A549 (cell line): ENCODE results near the gene TFAP2E.

Experiments
- BHLHE40 ChIP-seq: IDR thresholded peaks from 2 replicates; pipeline ENCODE4 v1.6.1; 2012; ENCODE audit warnings: low read depth, low read length, inconsistent platforms
- CBX8 ChIP-seq: fragments of 200-600 bp; sonication (generic); IDR thresholded peaks from 2 replicates; pipeline ENCODE4 v1.6.1; 2016
- CEBPB ChIP-seq, 2 experiments: fragments of >200 bp in 1 of 2; sonication (Bioruptor Twin) in 1 of 2; formaldehyde crosslinking in 1 of 2; IDR thresholded peaks; 2 replicates each; pipeline ENCODE4 v1.6.1; 2012 to 2016
- CTCF ChIP-seq: fragments of >200 bp; sonication (Bioruptor Twin); formaldehyde crosslinking; IDR thresholded peaks from 3 replicates; pipeline ENCODE4 v1.5.1; 2016
- EP300 ChIP-seq, 2 experiments: fragments of >200 bp; sonication (Bioruptor Twin); formaldehyde crosslinking; IDR thresholded peaks; 2 replicates in 1 of 2; 3 replicates in 1 of 2; pipeline ENCODE4 v1.6.1; 2016 to 2017
- MAFK ChIP-seq: fragments of 450-650 bp; IDR thresholded peaks from 2 replicates; pipeline ENCODE4 v1.6.1; 2014; ENCODE audit not compliant: partially characterized antibody
- MAX ChIP-seq: IDR thresholded peaks from 2 replicates; pipeline ENCODE4 v1.6.1; 2012
- PHF8 ChIP-seq: fragments of 200-600 bp; sonication (generic); IDR thresholded peaks from 2 replicates; pipeline ENCODE4 v1.6.1; 2016; ENCODE audit warnings: low read depth, mild to moderate bottlenecking, antibody characterized with exemption, moderate library complexity, borderline replicate concordance
- POLR2A ChIP-seq: IDR thresholded peaks from 2 replicates; pipeline ENCODE4 v1.6.1; 2012; ENCODE audit warnings: mild to moderate bottlenecking, low read length
- RAD21 ChIP-seq, 2 experiments: fragments of >200 bp in 1 of 2; sonication (Bioruptor Twin) in 1 of 2; formaldehyde crosslinking in 1 of 2; IDR thresholded peaks in 1 of 2; conservative IDR thresholded peaks in 1 of 2; 2 replicates in 1 of 2; 3 replicates in 1 of 2; pipeline ENCODE4 v1.6.1; 2012 to 2018; ENCODE audit warnings: inconsistent platforms in 1 of 2
- REST ChIP-seq: fragments of 200-600 bp; sonication (generic); IDR thresholded peaks from 2 replicates; pipeline ENCODE4 v1.6.1; 2016; ENCODE audit warnings: antibody characterized with exemption, mild to moderate bottlenecking, moderate library complexity
- RFX5 ChIP-seq: fragments of 450-650 bp; IDR thresholded peaks from 2 replicates; pipeline ENCODE4 v1.7.1; 2014; ENCODE audit warnings: antibody characterized with exemption, mild to moderate bottlenecking, moderate library complexity
- SMC3 ChIP-seq: fragments of >200 bp; sonication (Bioruptor Twin); formaldehyde crosslinking; IDR thresholded peaks from 3 replicates; pipeline ENCODE4 v1.6.1; 2018; ENCODE audit warnings: inconsistent platforms
- TF ChIP-seq, protein P1 (sequence below): fragments of >200 bp; sonication (Bioruptor Twin); formaldehyde crosslinking; IDR thresholded peaks from 3 replicates; pipeline ENCODE4 v1.6.1; 2016

DNA sequence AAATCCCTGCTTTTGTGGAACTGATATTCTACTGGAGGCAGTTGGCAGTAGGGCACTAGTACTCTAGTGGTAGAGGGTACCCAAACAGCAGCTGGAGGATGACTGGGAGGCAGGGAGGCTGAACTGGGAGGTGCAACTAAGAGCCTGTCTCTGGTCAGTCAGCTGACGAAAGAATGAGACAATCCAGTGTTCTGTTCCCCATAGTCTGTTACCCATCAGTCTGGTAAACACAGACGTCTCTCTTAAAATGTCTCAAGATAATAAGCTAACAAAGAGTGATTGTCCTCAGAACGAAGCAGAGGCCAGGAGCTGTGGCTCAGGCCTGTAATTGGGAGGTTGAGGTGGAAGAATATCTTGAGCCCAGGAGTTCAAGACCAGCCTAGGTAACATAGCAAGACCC lies 30.4 kb downstream of the TFAP2E start:
- TF ChIP-seq CTCF (no peak), EP300 (IDR thresholded peaks at IDR 0.05) (no peak), REST (no peak), RAD21 (conservative IDR thresholded peaks at IDR 0.05 in 1 of 2, IDR thresholded peaks at IDR 0.05 in 1 of 2) (no peak), BHLHE40 (no peak), MAX (no peak), SMC3 (no peak), PHF8 (no peak), RFX5 (no peak), CEBPB (IDR thresholded peaks at IDR 0.05) (no peak), MAFK (no peak), CBX8 (no peak), POLR2A (no peak)
- TF ChIP-seq, protein P1, sequence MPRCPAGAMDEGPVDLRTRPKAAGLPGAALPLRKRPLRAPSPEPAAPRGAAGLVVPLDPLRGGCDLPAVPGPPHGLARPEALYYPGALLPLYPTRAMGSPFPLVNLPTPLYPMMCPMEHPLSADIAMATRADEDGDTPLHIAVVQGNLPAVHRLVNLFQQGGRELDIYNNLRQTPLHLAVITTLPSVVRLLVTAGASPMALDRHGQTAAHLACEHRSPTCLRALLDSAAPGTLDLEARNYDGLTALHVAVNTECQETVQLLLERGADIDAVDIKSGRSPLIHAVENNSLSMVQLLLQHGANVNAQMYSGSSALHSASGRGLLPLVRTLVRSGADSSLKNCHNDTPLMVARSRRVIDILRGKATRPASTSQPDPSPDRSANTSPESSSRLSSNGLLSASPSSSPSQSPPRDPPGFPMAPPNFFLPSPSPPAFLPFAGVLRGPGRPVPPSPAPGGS: no peak
